Cardiac muscle cell (in vitro differentiated cells and primary cell): Measurements from ENCODE around the gene IDS. TPM values are rescaled to one million over a fixed set of nuclear protein-coding genes. Genes with fewer than 3 reads are reported as not detected.
"Not testable (repeated sequence)": the region's sequence is repeated elsewhere in the genome, so short reads cannot be mapped to it uniquely, and the experiment has no call there.

ENCODE experiments used
- DNase-seq, 2 donors: peaks; one replicate each; pipeline versions ENCODE4 v3.0.0 to v3.0.0-alpha.2; 2010 to 2017; ENCODE audit warnings: low read depth in 1 of 2, low spot score in 1 of 2
- H3K27ac ChIP-seq: fragments of 200-600 bp; sonication (generic); 2 replicates; pipeline ENCODE4 v1.5.1; 2016
- H3K27me3 ChIP-seq: fragments of 200-600 bp; sonication (generic); 2 replicates; pipeline ENCODE4 v1.6.0; 2016; ENCODE audit warnings: control low read depth
- H3K36me3 ChIP-seq: fragments of 200-600 bp; sonication (generic); 2 replicates; pipeline ENCODE4 v1.5.1; 2016; ENCODE audit warnings: control low read depth
- H3K4me1 ChIP-seq: fragments of 200-600 bp; sonication (generic); 2 replicates; pipeline ENCODE4 v1.8.1; 2017; ENCODE audit warnings: low read depth, mild to moderate bottlenecking, mixed run types
- H3K4me3 ChIP-seq: fragments of 200-600 bp; sonication (generic); 2 replicates; pipeline ENCODE4 v1.5.1; 2016; ENCODE audit warnings: mild to moderate bottlenecking
- H3K9me3 ChIP-seq: fragments of 200-600 bp; sonication (generic); 2 replicates; pipeline ENCODE4 v1.5.1; 2017; ENCODE audit warnings: low read depth, mild to moderate bottlenecking, control low read depth
- CTCF ChIP-seq: IDR thresholded peaks from 2 replicates; pipeline ENCODE4 v1.5.1; 2012; ENCODE audit warnings: low read depth, mild to moderate bottlenecking, low read length
- polyA plus RNA-seq: library from polyadenylated mRNA; unstranded; fragments of >200 nt; fragmentation: Nextera tagmentation; extraction: Ambion mirVana; gene quantifications from 2 replicates; pipeline ENCODE4 v1.2.1, GENCODE V29; 2016
- total RNA-seq: library from RNA; depleted of rRNA; stranded (reverse); fragments of >200 nt; gene quantifications from 2 replicates; pipeline ENCODE4 v1.2.3, GENCODE V29; 2016

Gene IDS
- total and polyA plus RNA-seq, 2 experiments from 2014 or later: 27.8 to 38.6 TPM

GRCh38 chrX:149493567-149494562 is 11.2 kb downstream of the IDS start:
- Histone ChIP-seq H3K27me3 (no peaks in the 10 kb centered on the region), H3K9me3 (no peaks in the 10 kb centered on the region), H3K4me1 (no peaks in the 10 kb centered on the region), H3K36me3 (peaks cover 6% of the 10 kb centered on the region), H3K27ac (no peak overlapping the region), H3K4me3 (no peak overlapping the region)
- TF ChIP-seq CTCF: no peak
- DNase-seq: peak in 1 of 2 donors; percentile 18

DNA sequence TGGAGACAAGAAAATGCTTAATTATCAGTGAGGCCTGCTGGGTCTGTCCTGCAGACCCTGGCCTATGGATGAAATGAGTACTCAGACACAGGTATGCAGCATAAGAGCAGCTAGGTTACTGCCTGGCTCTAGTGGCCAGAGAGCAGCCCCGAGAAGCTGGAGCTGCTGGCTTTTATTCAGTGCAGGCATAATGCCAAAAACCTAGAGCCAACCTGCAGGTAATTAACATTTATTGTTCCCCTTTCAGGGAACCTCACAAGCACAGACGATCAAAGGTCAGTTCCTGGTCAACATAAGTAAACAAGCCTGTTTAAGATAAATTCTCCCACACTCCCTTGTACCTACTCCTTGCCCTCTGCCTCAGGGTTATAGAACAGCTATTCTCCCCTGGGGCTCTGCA is 13.3 kb downstream of the IDS start:
- H3K4me3 ChIP-seq: no peak overlapping the region
- H3K27ac ChIP-seq: no peak overlapping the region
- no peak for TF ChIP-seq CTCF
- no peak for DNase-seq
- no peaks in the 10 kb centered on the region for H3K4me1 ChIP-seq
- H3K36me3 ChIP-seq: peaks cover 6% of the 10 kb centered on the region
- H3K9me3 ChIP-seq: no peaks in the 10 kb centered on the region
- no peaks in the 10 kb centered on the region for H3K27me3 ChIP-seq

DNA sequence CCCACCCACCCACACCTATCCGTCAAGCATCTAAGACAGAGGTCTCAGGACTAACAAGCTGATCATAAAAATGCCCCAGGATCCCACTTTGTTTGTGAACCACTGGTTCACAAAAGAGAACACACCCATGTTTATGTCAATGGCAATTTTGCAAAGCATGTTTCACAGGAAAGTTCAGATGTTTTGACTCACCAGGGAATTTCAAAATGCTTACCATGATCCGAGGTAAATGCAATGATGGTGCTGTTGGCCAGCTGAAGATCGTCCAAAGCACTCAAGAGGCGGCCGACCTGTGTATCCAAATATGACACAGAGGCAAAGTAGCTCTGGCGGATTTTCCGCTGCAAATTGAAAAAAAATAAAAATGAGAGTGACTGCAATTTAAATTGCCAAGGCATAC is 15.0 kb downstream of the IDS start:
- TF ChIP-seq CTCF: no peak
- H3K36me3 ChIP-seq: peaks cover 7% of the 10 kb centered on the region
- no peak for DNase-seq
- no peak overlapping the region for H3K4me3 ChIP-seq
- no peaks in the 10 kb centered on the region for H3K9me3 ChIP-seq
- H3K27ac ChIP-seq: no peak overlapping the region
- H3K4me1 ChIP-seq: no peaks in the 10 kb centered on the region
- no peaks in the 10 kb centered on the region for H3K27me3 ChIP-seq

DNA sequence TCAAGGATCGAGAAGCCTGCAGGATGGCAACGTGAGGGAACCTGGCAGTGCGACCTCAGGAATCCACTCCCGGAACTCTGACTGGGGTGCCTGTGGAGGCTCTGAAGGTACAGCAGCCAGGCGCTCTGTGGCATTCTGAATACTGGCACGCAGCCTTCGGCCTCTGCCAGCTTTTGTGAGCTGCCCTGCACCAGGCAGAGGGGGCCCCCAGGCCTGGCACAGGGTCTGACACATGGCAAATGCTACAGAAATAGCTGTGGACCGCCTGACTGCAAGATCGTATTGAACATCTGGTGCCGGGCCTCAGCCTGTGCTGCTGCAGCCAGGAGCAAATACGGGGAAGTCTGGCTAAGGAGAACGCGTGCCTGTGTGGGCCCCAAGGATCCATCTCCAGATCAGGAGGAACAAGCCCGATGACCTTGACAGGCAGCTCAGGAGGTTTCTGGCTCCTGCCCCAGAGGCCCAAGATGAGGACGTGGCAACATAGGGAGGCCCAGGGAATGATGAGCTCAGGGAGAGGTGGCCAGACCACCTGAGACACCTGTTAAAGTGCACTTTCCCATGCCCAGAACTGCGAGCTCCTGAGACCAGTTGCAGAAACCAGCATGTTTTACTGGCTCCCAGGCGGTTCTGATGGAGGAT is 16.6 kb downstream of the IDS start:
- not testable (repeated sequence) for H3K27me3 ChIP-seq, H3K36me3 ChIP-seq, H3K9me3 ChIP-seq, DNase-seq, H3K4me3 ChIP-seq, H3K4me1 ChIP-seq, H3K27ac ChIP-seq

DNA sequence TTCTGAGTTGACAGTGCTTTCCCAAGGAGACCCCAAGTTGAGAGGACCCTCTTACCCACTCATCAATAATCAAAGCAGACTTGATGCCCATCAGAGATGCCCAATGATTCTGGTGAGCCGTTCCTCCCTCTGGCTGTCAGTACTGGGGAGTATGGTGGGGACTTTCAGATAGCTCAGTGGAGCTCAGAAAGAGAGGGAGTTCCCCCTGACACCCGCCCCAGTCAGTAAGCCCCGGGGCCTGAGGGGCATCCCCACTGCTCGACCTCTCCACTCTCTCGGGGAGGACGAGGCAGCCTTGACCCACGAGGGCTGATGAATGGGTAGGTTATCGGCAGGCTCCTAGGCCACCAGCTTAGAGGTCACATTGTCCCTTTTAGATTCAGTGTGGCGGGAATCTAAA is 17.1 kb downstream of the IDS start:
- H3K4me3 ChIP-seq, H3K4me1 ChIP-seq, H3K9me3 ChIP-seq, H3K27ac ChIP-seq, H3K36me3 ChIP-seq, H3K27me3 ChIP-seq, DNase-seq: not testable (repeated sequence)

DNA sequence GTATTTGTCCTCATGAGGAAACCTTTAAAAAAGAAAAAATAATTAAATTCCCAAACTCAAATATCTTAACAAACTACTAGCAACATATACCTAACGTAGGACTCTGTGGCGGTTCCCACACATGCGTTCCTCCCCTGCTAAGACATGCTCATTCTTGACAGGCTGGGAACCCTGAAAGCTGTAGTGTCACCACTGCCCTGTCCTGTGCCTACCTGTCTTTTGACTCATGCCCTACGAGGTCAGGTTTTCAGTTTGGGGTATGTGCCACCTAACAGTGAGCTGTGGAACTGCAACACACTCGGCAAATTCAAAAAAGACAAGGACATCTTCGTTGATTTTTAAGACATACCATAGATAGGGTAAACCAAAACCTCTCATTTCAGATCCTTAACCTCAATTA is 17.8 kb downstream of the IDS start:
- DNase-seq: no peak

More for the DNA sequence above, 17.8 kb downstream of the IDS start:
- H3K27me3 ChIP-seq: no peaks in the 10 kb centered on the region
- peaks cover 13% of the 10 kb centered on the region for H3K36me3 ChIP-seq
- TF ChIP-seq CTCF: peak; percentile 11
- no peaks in the 10 kb centered on the region for H3K4me1 ChIP-seq
- no peaks in the 10 kb centered on the region for H3K9me3 ChIP-seq
- H3K4me3 ChIP-seq: no peak overlapping the region
- H3K27ac ChIP-seq: no peak overlapping the region
